Natural killer cell (primary cell): Measurements from ENCODE around the gene DSCAML1. TPM values are rescaled to one million over a fixed set of nuclear protein-coding genes. Genes with fewer than 3 reads are reported as not detected.

Experiments
- ATAC-seq, 3 donors: fragments of 150-1000 bp in 2 of 3; fragments of 200-7000 bp in 1 of 3; cut with Tn5 transposase; 1 replicate in 1 of 3; 2 replicates in 2 of 3; pipeline ENCODE4 v1.10.0; 2021; ENCODE audit warnings: mild to moderate bottlenecking in 2 of 3, moderate library complexity in 2 of 3
- DNase-seq, 2 donors: peaks; one replicate each; pipeline versions ENCODE4 v3.0.0 to v3.0.0-alpha.2; 2013 to 2021; ENCODE audit warnings: mixed read lengths in 1 of 2
- H3K27ac ChIP-seq: one replicate; pipeline ENCODE4 v1.5.1; 2013; ENCODE audit warnings: mild to moderate bottlenecking, low read length
- H3K27me3 ChIP-seq: one replicate; pipeline ENCODE4 v1.6.1; 2013; ENCODE audit warnings: low read length; ENCODE audit not compliant: control insufficient read depth, insufficient read depth
- H3K36me3 ChIP-seq: one replicate; pipeline ENCODE4 v1.6.1; 2013; ENCODE audit warnings: low read length; ENCODE audit not compliant: control insufficient read depth, insufficient read depth
- H3K4me1 ChIP-seq: one replicate; pipeline ENCODE4 v1.6.1; 2013; ENCODE audit warnings: low read length; ENCODE audit not compliant: control insufficient read depth, insufficient read depth
- H3K4me3 ChIP-seq: one replicate; pipeline ENCODE4 v1.5.1; 2013; ENCODE audit warnings: low read length
- H3K9me3 ChIP-seq: one replicate; pipeline ENCODE4 v1.6.1; 2013; ENCODE audit warnings: low read length; ENCODE audit not compliant: control insufficient read depth, insufficient read depth
- H3K27ac Mint-ChIP-seq, 2 donors: one replicate each; pipeline ENCODE4 v1.8.0; 2022; ENCODE audit warnings: mild to moderate bottlenecking in 2 of 2, mixed read lengths in 2 of 2, moderate library complexity in 1 of 2
- H3K27me3 Mint-ChIP-seq, 2 donors: one replicate each; pipeline ENCODE4 v1.8.0; 2022; ENCODE audit warnings: low read depth in 2 of 2, mixed read lengths in 2 of 2
- H3K36me3 Mint-ChIP-seq: one replicate; pipeline ENCODE4 v1.8.0; 2022; ENCODE audit warnings: mixed read lengths
- H3K4me1 Mint-ChIP-seq, 2 donors: one replicate each; pipeline ENCODE4 v1.8.0; 2022; ENCODE audit warnings: mixed read lengths in 2 of 2
- H3K4me3 Mint-ChIP-seq: one replicate; pipeline ENCODE4 v1.8.0; 2022; ENCODE audit warnings: mild to moderate bottlenecking, moderate library complexity, mixed read lengths
- H3K9me3 Mint-ChIP-seq, 2 donors: one replicate each; pipeline ENCODE4 v1.8.0; 2022; ENCODE audit warnings: mixed read lengths in 2 of 2
- CTCF ChIP-seq: fragments of 200-600 bp; IDR thresholded peaks from one replicate; pipeline ENCODE4 v1.8.0; 2022; ENCODE audit warnings: antibody characterized with exemption
- WGBS: methylation state at CpG from one replicate; pipeline ENCODE4 v1.1.7; 2013; ENCODE audit warnings: missing lambda C conversion rate; ENCODE audit not compliant: insufficient coverage; 5-methylcytosine and 5-hydroxymethylcytosine counted together
- intact Hi-C: fragments of 100-400 bp; cut with micrococcal nuclease; formaldehyde crosslinking; loops from one replicate; pipeline ENCODE4 v1.14.2; 2022
- total RNA-seq, 4 donors: library from RNA; stranded (reverse); fragments of 120-200 nt in 1 of 4; gene quantifications; one replicate each; pipeline versions ENCODE4 v1.2.3 to v1.2.4, GENCODE V29; 2013 to 2022

DSCAML1 gene
- total RNA-seq, 3 donors from 2014 or later (not counting 1 experiment from before 2014, with no cell fraction given): 0.66 TPM; not detected in 2

GRCh38 chr11:117706322-117706814, 90.6 kb downstream of the DSCAML1 start:
- ATAC-seq: no peak
- H3K4me3 ChIP-seq: no peak overlapping the region
- 91% methylated on average over 12 of the region's 12 CpGs for WGBS
- H3K4me1 Mint-ChIP-seq: peaks cover 7 to 8% of the 10 kb centered on the region in 2 donors
- H3K27me3 ChIP-seq: no peaks in the 10 kb centered on the region
- TF ChIP-seq CTCF: no peak
- intact Hi-C loops: no loop called here
- H3K36me3 ChIP-seq: no peaks in the 10 kb centered on the region
- no peaks in the 10 kb centered on the region for H3K9me3 Mint-ChIP-seq
- no peak for DNase-seq
- H3K27ac Mint-ChIP-seq: no peak overlapping the region
- H3K9me3 ChIP-seq: no peaks in the 10 kb centered on the region
- no peaks in the 10 kb centered on the region for H3K36me3 Mint-ChIP-seq
- H3K4me3 Mint-ChIP-seq: no peak overlapping the region
- H3K27me3 Mint-ChIP-seq: peaks cover 22 to 28% of the 10 kb centered on the region in 2 donors
- no peak overlapping the region for H3K27ac ChIP-seq
- no peaks in the 10 kb centered on the region for H3K4me1 ChIP-seq

GRCh38 chr11:117705866-117706265, 91.2 kb downstream of the DSCAML1 start:
- Histone ChIP-seq H3K4me3 (no peak overlapping the region), H3K9me3 (no peaks in the 10 kb centered on the region), H3K36me3 (no peaks in the 10 kb centered on the region), H3K27ac (no peak overlapping the region), H3K27me3 (no peaks in the 10 kb centered on the region), H3K4me1 (no peaks in the 10 kb centered on the region)
- no peak overlapping the region for H3K4me3 Mint-ChIP-seq
- 88% methylated on average over 6 of the region's 6 CpGs for WGBS
- no peak for TF ChIP-seq CTCF
- no peaks in the 10 kb centered on the region for H3K36me3 Mint-ChIP-seq
- H3K9me3 Mint-ChIP-seq: no peaks in the 10 kb centered on the region
- H3K4me1 Mint-ChIP-seq: peaks cover 7 to 8% of the 10 kb centered on the region in 2 donors
- peaks cover 22 to 28% of the 10 kb centered on the region in 2 donors for H3K27me3 Mint-ChIP-seq
- DNase-seq: no peak
- ATAC-seq: no peak
- H3K27ac Mint-ChIP-seq: no peak overlapping the region
- intact Hi-C loops: no loop called here

- no peaks in the 10 kb centered on the region for H3K36me3 Mint-ChIP-seq
- peaks cover 19 to 28% of the 10 kb centered on the region in 2 donors for H3K27me3 Mint-ChIP-seq
- Histone ChIP-seq H3K27me3 (no peaks in the 10 kb centered on the region), H3K36me3 (no peaks in the 10 kb centered on the region), H3K4me3 (no peak overlapping the region), H3K9me3 (no peaks in the 10 kb centered on the region), H3K27ac (no peak overlapping the region), H3K4me1 (no peaks in the 10 kb centered on the region)
- H3K27ac Mint-ChIP-seq: no peak overlapping the region
- peaks cover 7 to 8% of the 10 kb centered on the region in 2 donors for H3K4me1 Mint-ChIP-seq
- 91% methylated on average over 21 of the region's 24 CpGs for WGBS
- H3K4me3 Mint-ChIP-seq: no peak overlapping the region
- H3K9me3 Mint-ChIP-seq: no peaks in the 10 kb centered on the region
- intact Hi-C loops: no loop called here
- no peak for ATAC-seq
- TF ChIP-seq CTCF: no peak
- DNase-seq: no peak
These were observed 92.5 kb downstream of the DSCAML1 start for GRCh38 chr11:117704395-117705100.
